Neuronal stem cell (in vitro differentiated cells): Measurements from ENCODE around the gene BICD1.

Source experiments
- DNase-seq: peaks from one replicate; pipeline ENCODE4 v3.0.0-alpha.2; 2013; ENCODE audit warnings: low spot score
- H2AFZ ChIP-seq: one replicate; pipeline ENCODE4 v1.6.1; 2013; ENCODE audit warnings: mild to moderate bottlenecking, low read length, inconsistent platforms
- H2AK5ac ChIP-seq: 2 replicates; pipeline ENCODE4 v1.6.1; 2013; ENCODE audit warnings: low read depth, mild to moderate bottlenecking, inconsistent platforms, low read length, moderate library complexity, mixed read lengths
- H2BK120ac ChIP-seq: 2 replicates; pipeline ENCODE4 v1.6.1; 2013; ENCODE audit warnings: low read depth, mild to moderate bottlenecking, inconsistent platforms, low read length, moderate library complexity, mixed read lengths
- H2BK12ac ChIP-seq: one replicate; pipeline ENCODE4 v1.6.1; 2013; ENCODE audit warnings: low read length, inconsistent platforms
- H2BK15ac ChIP-seq: 2 replicates; pipeline ENCODE4 v1.6.1; 2013; ENCODE audit warnings: mild to moderate bottlenecking, low read length, inconsistent platforms, mixed read lengths
- H2BK5ac ChIP-seq: one replicate; pipeline ENCODE4 v1.6.1; 2013; ENCODE audit warnings: inconsistent platforms, mild to moderate bottlenecking, low read length, moderate library complexity
- H3K14ac ChIP-seq: one replicate; pipeline ENCODE4 v1.6.1; 2013; ENCODE audit warnings: low read length, inconsistent platforms
- H3K18ac ChIP-seq: 2 replicates; pipeline ENCODE4 v1.6.1; 2013; ENCODE audit warnings: low read length, inconsistent platforms
- H3K23ac ChIP-seq: 2 replicates; pipeline ENCODE4 v1.6.1; 2013; ENCODE audit warnings: low read depth, mild to moderate bottlenecking, mixed read lengths, low read length, inconsistent platforms; ENCODE audit not compliant: poor library complexity
- H3K27ac ChIP-seq: replicated peaks from 3 replicates; pipeline ENCODE4 v1.5.1; 2013; ENCODE audit warnings: low read length, inconsistent platforms
- H3K27me3 ChIP-seq, 3 experiments: 2 replicates each; pipeline ENCODE4 v1.6.1; 2013; ENCODE audit warnings: low read length in 3 of 3, mild to moderate bottlenecking in 2 of 3, inconsistent platforms in 1 of 3, low read depth in 1 of 3, mixed read lengths in 1 of 3, moderate library complexity in 1 of 3; ENCODE audit not compliant: control insufficient read depth in 3 of 3, insufficient read depth in 3 of 3
- H3K36me3 ChIP-seq, 2 donors: replicated peaks in 1 of 2; 2 replicates each; pipeline ENCODE4 v1.6.1; 2013; ENCODE audit warnings: low read length in 2 of 2; ENCODE audit not compliant: control insufficient read depth in 2 of 2, insufficient read depth in 2 of 2
- H3K4ac ChIP-seq: 2 replicates; pipeline ENCODE4 v1.6.1; 2013; ENCODE audit warnings: inconsistent platforms, mild to moderate bottlenecking, low read length, moderate library complexity
- H3K4me1 ChIP-seq, 2 donors: 1 replicate in 1 of 2; 2 replicates in 1 of 2; pipeline ENCODE4 v1.6.1; 2013; ENCODE audit warnings: low read length in 2 of 2, low read depth in 1 of 2; ENCODE audit not compliant: control insufficient read depth in 2 of 2, insufficient read depth in 1 of 2
- H3K4me2 ChIP-seq: one replicate; pipeline ENCODE4 v1.6.1; 2013; ENCODE audit warnings: mild to moderate bottlenecking, low read length, inconsistent platforms; ENCODE audit not compliant: insufficient read depth, poor library complexity, severe bottlenecking
- H3K4me3 ChIP-seq, 2 donors: 2 replicates each; pipeline ENCODE4 v1.5.1; 2013; ENCODE audit warnings: low read length in 2 of 2, mild to moderate bottlenecking in 2 of 2, inconsistent platforms in 1 of 2, moderate library complexity in 1 of 2
- H3K79me1 ChIP-seq: one replicate; pipeline ENCODE4 v1.6.1; 2013; ENCODE audit warnings: low read depth, mild to moderate bottlenecking, inconsistent platforms, low read length, moderate library complexity
- H3K9ac ChIP-seq: one replicate; pipeline ENCODE4 v1.6.1; 2013; ENCODE audit warnings: mild to moderate bottlenecking, low read depth, low read length, inconsistent platforms; ENCODE audit not compliant: poor library complexity
- H3K9me3 ChIP-seq, 2 donors: replicated peaks in 1 of 2; 2 replicates each; pipeline versions ENCODE3 to v1.6.1; 2013; ENCODE audit warnings: low read length in 2 of 2, mild to moderate bottlenecking in 2 of 2, inconsistent platforms in 1 of 2, low read depth in 1 of 2, mixed read lengths in 1 of 2, moderate library complexity in 1 of 2; ENCODE audit not compliant: control insufficient read depth in 2 of 2, insufficient read depth in 1 of 2
- H4K8ac ChIP-seq: one replicate; pipeline ENCODE4 v1.6.1; 2013; ENCODE audit warnings: low read depth, mild to moderate bottlenecking, inconsistent platforms, low read length, moderate library complexity
- H4K91ac ChIP-seq: one replicate; pipeline ENCODE4 v1.6.1; 2013; ENCODE audit warnings: low read length, low read depth, mild to moderate bottlenecking, inconsistent platforms; ENCODE audit not compliant: poor library complexity
- WGBS, 2 donors: extraction: QIAGEN DNeasy Blood & Tissue Kit; methylation state at CpG; one replicate each; pipeline ENCODE4 v1.1.7; 2013; ENCODE audit warnings: missing lambda C conversion rate in 2 of 2, mixed read lengths in 1 of 2; ENCODE audit not compliant: insufficient read length in 2 of 2, insufficient replicate concordance in 1 of 2; ENCODE audit errors: extremely low coverage in 2 of 2; 5-methylcytosine and 5-hydroxymethylcytosine counted together

Gene BICD1

GRCh38 chr12:32395026-32395425, 288.4 kb downstream of the BICD1 start:
- H4K8ac ChIP-seq: no peak overlapping the region
- DNase-seq: no peak
- H3K9me3 ChIP-seq: no peaks in the 10 kb centered on the region
- no peak overlapping the region for H2BK12ac ChIP-seq
- peaks cover 0 to 9% of the 10 kb centered on the region in 2 donors for H3K4me1 ChIP-seq
- no peak overlapping the region for H3K4me2 ChIP-seq
- no peak overlapping the region for H3K23ac ChIP-seq
- H3K4ac ChIP-seq: no peak overlapping the region
- no peak overlapping the region for H3K18ac ChIP-seq
- no peak overlapping the region for H3K4me3 ChIP-seq
- peaks cover 0 to 11% (median 7%) of the 10 kb centered on the region in 3 experiments for H3K27me3 ChIP-seq
- peak overlapping the region; percentile 44 for H2AFZ ChIP-seq
- H3K9ac ChIP-seq: no peak overlapping the region
- no peak overlapping the region for H4K91ac ChIP-seq
- H3K36me3 ChIP-seq: no peaks in the 10 kb centered on the region
- H3K14ac ChIP-seq: no peak overlapping the region
- no peak overlapping the region for H2BK120ac ChIP-seq
- H2AK5ac ChIP-seq: no peak overlapping the region
- no peak overlapping the region for H2BK15ac ChIP-seq
- no peaks in the 10 kb centered on the region for H3K79me1 ChIP-seq
- H2BK5ac ChIP-seq: no peak overlapping the region
- H3K27ac ChIP-seq: no peak overlapping the region

GRCh38 chr12:32397696-32398095, 291.0 kb downstream of the BICD1 start:
- WGBS, 2 donors: no CpG with 5 or more reads among the region's 4 CpGs
- Histone ChIP-seq H2BK5ac (no peak overlapping the region), H3K18ac (no peak overlapping the region), H3K23ac (no peak overlapping the region), H3K14ac (no peak overlapping the region), H4K8ac (no peak overlapping the region), H3K27ac (no peak overlapping the region), H3K9me3 (no peaks in the 10 kb centered on the region), H2BK15ac (no peak overlapping the region), H3K4me1 (peaks cover 1 to 9% of the 10 kb centered on the region in 2 donors), H4K91ac (no peak overlapping the region), H3K4me2 (no peak overlapping the region), H2BK12ac (no peak overlapping the region), H3K4ac (no peak overlapping the region), H3K79me1 (peaks cover 2% of the 10 kb centered on the region), H3K4me3 (no peak overlapping the region), H2BK120ac (no peak overlapping the region), H2AK5ac (no peak overlapping the region), H3K9ac (no peak overlapping the region), H3K27me3 (peaks cover 0 to 11% (median 7%) of the 10 kb centered on the region in 3 experiments), H2AFZ (no peak overlapping the region), H3K36me3 (no peaks in the 10 kb centered on the region)
- no peak for DNase-seq

DNA sequence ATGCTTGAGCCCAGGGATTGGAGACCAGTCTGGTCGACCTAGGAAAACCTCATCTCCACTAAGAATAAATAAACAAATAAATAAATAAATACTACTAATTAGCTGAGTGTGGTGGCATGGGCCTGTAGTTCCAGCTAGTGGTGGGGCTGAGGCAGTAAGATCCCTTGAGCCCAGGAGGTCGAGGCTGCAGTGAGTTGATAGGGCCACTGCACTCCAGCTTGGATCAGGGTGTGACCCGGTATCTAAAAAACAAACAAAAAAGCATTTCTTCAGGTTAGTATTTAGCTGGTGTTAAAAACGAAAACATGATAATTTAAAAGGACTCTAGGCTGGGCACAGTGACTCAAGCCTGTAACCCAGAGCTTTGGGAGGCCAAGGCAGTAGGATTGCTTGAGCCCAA, 291.5 kb downstream of the BICD1 start:
- Histone ChIP-seq H2BK120ac (no peak overlapping the region), H3K18ac (no peak overlapping the region), H3K4me3 (no peak overlapping the region), H3K4me1 (peaks cover 1 to 9% of the 10 kb centered on the region in 2 donors), H3K36me3 (no peaks in the 10 kb centered on the region), H3K14ac (no peak overlapping the region), H2BK5ac (no peak overlapping the region), H3K4me2 (no peak overlapping the region), H3K9me3 (no peaks in the 10 kb centered on the region), H3K9ac (no peak overlapping the region), H3K4ac (no peak overlapping the region), H4K8ac (no peak overlapping the region), H3K27me3 (peaks cover 0 to 11% (median 7%) of the 10 kb centered on the region in 3 experiments), H2AFZ (peak overlapping the region; percentile 100), H3K79me1 (peaks cover 2% of the 10 kb centered on the region), H2AK5ac (no peak overlapping the region), H3K23ac (no peak overlapping the region), H2BK15ac (no peak overlapping the region), H2BK12ac (no peak overlapping the region), H3K27ac (no peak overlapping the region), H4K91ac (no peak overlapping the region)
- DNase-seq: no peak
- no CpG with 5 or more reads among the region's 4 CpGs for WGBS, 2 donors

DNA sequence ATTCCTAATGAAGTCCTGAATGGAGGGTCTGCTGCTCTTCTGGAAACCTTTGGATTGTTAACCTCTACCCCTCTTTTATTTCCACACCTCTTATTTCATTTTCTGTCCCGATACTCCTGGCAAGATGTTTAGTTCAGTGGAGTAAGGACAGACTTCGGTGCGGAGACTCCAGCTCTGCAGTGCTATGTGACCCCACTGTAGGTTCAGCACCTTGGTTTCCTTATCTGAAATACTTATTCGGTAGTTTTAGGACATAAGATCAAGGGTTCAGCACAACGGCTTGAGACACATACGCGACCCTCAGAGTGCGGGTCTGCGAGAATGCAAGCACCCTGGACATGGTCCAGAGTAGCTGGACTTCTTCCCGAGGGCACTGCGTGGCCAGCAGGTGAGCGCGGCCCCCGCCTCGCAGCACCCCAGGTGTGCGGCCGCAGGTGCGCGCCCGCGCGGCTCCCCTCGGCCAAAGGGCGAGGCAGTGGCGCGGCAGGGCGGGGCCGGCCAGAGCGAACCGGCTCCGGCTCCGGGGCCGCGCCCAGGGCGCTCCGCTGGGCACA, 292.2 kb downstream of the BICD1 start:
- Histone ChIP-seq H3K23ac (peak overlapping the region; percentile 99), H3K14ac (no peak overlapping the region), H3K9ac (peak overlapping the region; percentile 78), H3K4me2 (peak overlapping the region; percentile 96), H4K91ac (no peak overlapping the region), H3K4me1 (peaks cover 1 to 9% of the 10 kb centered on the region in 2 donors), H4K8ac (no peak overlapping the region), H3K18ac (peak overlapping the region; percentile 94), H3K4ac (no peak overlapping the region), H3K36me3 (no peaks in the 10 kb centered on the region), H2BK5ac (peak overlapping the region; percentile 96), H3K27ac (peak overlapping the region; percentile 66), H2BK15ac (no peak overlapping the region), H3K9me3 (no peaks in the 10 kb centered on the region), H3K79me1 (peaks cover 2% of the 10 kb centered on the region), H2AK5ac (no peak overlapping the region), H2BK120ac (no peak overlapping the region), H3K4me3 (peak overlapping the region; percentile 71 to 83), H3K27me3 (peaks cover 0 to 11% (median 7%) of the 10 kb centered on the region in 3 experiments), H2BK12ac (no peak overlapping the region), H2AFZ (peak overlapping the region; percentile 100)
- no CpG with 5 or more reads among the region's 36 CpGs for WGBS, 2 donors
- no peak for DNase-seq
